ENCODE results near the gene AP1G1. TPM values are rescaled to one million over a fixed set of nuclear protein-coding genes. Genes with fewer than 3 reads are reported as not detected.

AP1G1 gene
- total and polyA plus RNA-seq, 2 of the 4 experiments (the other 2 are of a cell fraction): 48.3 to 86.7 TPM

GRCh38 chr16:71754652-71755051 lies 54.0 kb downstream of the AP1G1 start:
- H2AK5ac ChIP-seq (ENCODE audit: low read depth, low read length): no peak overlapping the region
- peaks cover 46% of the 10 kb centered on the region for H3K36me3 ChIP-seq (ENCODE audit: control insufficient read depth, insufficient read depth, low read length)
- H3K9ac ChIP-seq (ENCODE audit: low read depth, low read length): no peak overlapping the region
- H3K23ac ChIP-seq (ENCODE audit: low read depth, low read length): no peak overlapping the region
- H3K79me1 ChIP-seq (ENCODE audit: low read depth in 1 of 2, low read length in 2 of 2): peaks cover 8% of the 10 kb centered on the region in 2 experiments; a peak in 2 of 4 replicates
- no peak overlapping the region for H3K4me3 ChIP-seq (ENCODE audit: insufficient read depth, low read depth, low read length)
- CTCF ChIA-PET: no interaction called here
- H2BK120ac ChIP-seq (ENCODE audit: low read depth, low read length): no peak overlapping the region
- H2AFZ ChIP-seq (replicated peaks; ENCODE audit: low read length, poor library complexity): no peak overlapping the region
- ATAC-seq (ENCODE audit: low read depth) (no peak), DNase-seq (no peak)
- H3K27ac ChIP-seq (ENCODE audit: insufficient read depth, low read length): no peak overlapping the region
- no peaks in the 10 kb centered on the region for H3K9me3 ChIP-seq (ENCODE audit: control insufficient read depth, insufficient read depth, low read length)
- no peak overlapping the region for H4K8ac ChIP-seq (ENCODE audit: low read depth in 2 of 2, low read length in 2 of 2)
- H3K4ac ChIP-seq (ENCODE audit: low read depth, low read length): no peak overlapping the region
- BruUV-seq (replicated peaks): no TSS peak
- no peaks in the 10 kb centered on the region for H3K4me1 ChIP-seq (ENCODE audit: control insufficient read depth, insufficient read depth, low read length)
- H4K91ac ChIP-seq (ENCODE audit: insufficient read depth, low read depth, low read length): no peak overlapping the region
- no peaks in the 10 kb centered on the region for H3K27me3 ChIP-seq (ENCODE audit: control insufficient read depth, insufficient read depth, low read length)
- TF ChIP-seq, protein P1, sequence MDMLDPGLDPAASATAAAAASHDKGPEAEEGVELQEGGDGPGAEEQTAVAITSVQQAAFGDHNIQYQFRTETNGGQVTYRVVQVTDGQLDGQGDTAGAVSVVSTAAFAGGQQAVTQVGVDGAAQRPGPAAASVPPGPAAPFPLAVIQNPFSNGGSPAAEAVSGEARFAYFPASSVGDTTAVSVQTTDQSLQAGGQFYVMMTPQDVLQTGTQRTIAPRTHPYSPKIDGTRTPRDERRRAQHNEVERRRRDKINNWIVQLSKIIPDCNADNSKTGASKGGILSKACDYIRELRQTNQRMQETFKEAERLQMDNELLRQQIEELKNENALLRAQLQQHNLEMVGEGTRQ (IDR thresholded peaks at IDR 0.05; ENCODE audit: low read depth, low read length): no peak
- no peak for TF ChIP-seq CEBPB (IDR thresholded peaks at IDR 0.05; ENCODE audit: low read depth, low read length)
- no peak for TF ChIP-seq NFE2L2 (IDR thresholded peaks at IDR 0.05; ENCODE audit: low read depth, low read length)
- TF ChIP-seq RFX5 (IDR thresholded peaks at IDR 0.05; ENCODE audit: low read depth, low read length): no peak
- TF ChIP-seq RAD21 (IDR thresholded peaks at IDR 0.05; ENCODE audit: low read length): no peak
- no peak for TF ChIP-seq POLR2A (IDR thresholded peaks at IDR 0.05; ENCODE audit: low read depth, low read length)
- TF ChIP-seq MAZ (IDR thresholded peaks at IDR 0.05; ENCODE audit: borderline replicate concordance, low read depth, low read length): no peak
- no peak for TF ChIP-seq MXI1 (IDR thresholded peaks at IDR 0.05; ENCODE audit: borderline replicate concordance, low read depth, low read length)
- TF ChIP-seq, protein P2, sequence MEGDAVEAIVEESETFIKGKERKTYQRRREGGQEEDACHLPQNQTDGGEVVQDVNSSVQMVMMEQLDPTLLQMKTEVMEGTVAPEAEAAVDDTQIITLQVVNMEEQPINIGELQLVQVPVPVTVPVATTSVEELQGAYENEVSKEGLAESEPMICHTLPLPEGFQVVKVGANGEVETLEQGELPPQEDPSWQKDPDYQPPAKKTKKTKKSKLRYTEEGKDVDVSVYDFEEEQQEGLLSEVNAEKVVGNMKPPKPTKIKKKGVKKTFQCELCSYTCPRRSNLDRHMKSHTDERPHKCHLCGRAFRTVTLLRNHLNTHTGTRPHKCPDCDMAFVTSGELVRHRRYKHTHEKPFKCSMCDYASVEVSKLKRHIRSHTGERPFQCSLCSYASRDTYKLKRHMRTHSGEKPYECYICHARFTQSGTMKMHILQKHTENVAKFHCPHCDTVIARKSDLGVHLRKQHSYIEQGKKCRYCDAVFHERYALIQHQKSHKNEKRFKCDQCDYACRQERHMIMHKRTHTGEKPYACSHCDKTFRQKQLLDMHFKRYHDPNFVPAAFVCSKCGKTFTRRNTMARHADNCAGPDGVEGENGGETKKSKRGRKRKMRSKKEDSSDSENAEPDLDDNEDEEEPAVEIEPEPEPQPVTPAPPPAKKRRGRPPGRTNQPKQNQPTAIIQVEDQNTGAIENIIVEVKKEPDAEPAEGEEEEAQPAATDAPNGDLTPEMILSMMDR (conservative IDR thresholded peaks at IDR 0.05; ENCODE audit: low read depth, low read length): no peak
- TF ChIP-seq CHD1 (IDR thresholded peaks at IDR 0.05; ENCODE audit: low read depth, low read length): no peak
- TF ChIP-seq BHLHE40 (IDR thresholded peaks at IDR 0.05; ENCODE audit: low read depth, low read length): no peak
- no peak for TF ChIP-seq MAFK (IDR thresholded peaks at IDR 0.05; ENCODE audit: low read depth, low read length)
- no peak for TF ChIP-seq FOS (IDR thresholded peaks at IDR 0.05; ENCODE audit: low read depth, low read length)
- TF ChIP-seq ELK1 (IDR thresholded peaks at IDR 0.05; ENCODE audit: borderline replicate concordance, low read depth, low read length): no peak
- H3K9me1 ChIP-seq (ENCODE audit: insufficient read depth, low read length): no peaks in the 10 kb centered on the region
- no peak overlapping the region for H3K56ac ChIP-seq (ENCODE audit: extremely low read depth, insufficient read depth, low read length)
- no CpG with 5 or more reads among the region's 2 CpGs for WGBS, 2 experiments (ENCODE audit: extremely low coverage in 2 of 2, insufficient read length in 1 of 2)
- in situ Hi-C loops (cut with MboI; ENCODE audit: low sequenced_read_pairs) (no loop called here), dilution Hi-C loops (cut with HindIII; ENCODE audit: low sequenced_read_pairs, unreplicated experiment) (no loop called here), intact Hi-C loops (cut with micrococcal nuclease) (no loop called here)
- no peaks in the 10 kb centered on the region; the same call in 1 of the 2 replicates for H4K20me1 ChIP-seq (ENCODE audit: insufficient read depth, low read length)
- H2BK5ac ChIP-seq (ENCODE audit: low read depth, low read length, poor library complexity, severe bottlenecking): no peak overlapping the region
- H2BK20ac ChIP-seq (ENCODE audit: low read depth, low read length): no peak overlapping the region
- H4K5ac ChIP-seq (ENCODE audit: low read depth, low read length): no peak overlapping the region
- no peak overlapping the region for H2BK15ac ChIP-seq (ENCODE audit: low read depth, low read length)
- POLR2A ChIA-PET (ENCODE audit: unreplicated experiment): no interaction called here
- H3K18ac ChIP-seq (ENCODE audit: low read depth, low read length): no peak overlapping the region
- H2AK9ac ChIP-seq (replicated peaks; ENCODE audit: low read depth, low read length, poor library complexity): no peak overlapping the region
- H3K4me2 ChIP-seq (ENCODE audit: low read depth, low read length): no peak overlapping the region
- H3K14ac ChIP-seq (replicated peaks; ENCODE audit: low read depth, low read length): no peak overlapping the region

All from IMR-90 (cell line).